ENCODE data around the gene OR2F1.
"Not testable (repeated sequence)": the region's sequence is repeated elsewhere in the genome, so short reads cannot be mapped to it uniquely, and the experiment has no call there.

Gene OR2F1

GRCh38 chr7:143958781-143959180, 4.1 kb downstream of the OR2F1 start:
- no peak for DNase-seq

GRCh38 chr7:143960813-143961610, 6.4 kb downstream of the OR2F1 start:
- no peak for DNase-seq

GRCh38 chr7:143965280-143965679, 10.6 kb downstream of the OR2F1 start:
- DNase-seq: no peak

GRCh38 chr7:143967398-143967797, 12.8 kb downstream of the OR2F1 start:
- DNase-seq: no peak

- no peak for DNase-seq
Observed at GRCh38 chr7:143973870-143974416, 19.3 kb downstream of the OR2F1 start.

GRCh38 chr7:143974459-143974858, 19.8 kb downstream of the OR2F1 start:
- no peak for DNase-seq

- no peak for DNase-seq
Observed at GRCh38 chr7:143975617-143976016, 21.0 kb downstream of the OR2F1 start.

- no peak for DNase-seq
Observed at GRCh38 chr7:143978585-143978984, 23.9 kb downstream of the OR2F1 start.

- DNase-seq: no peak
Observed at GRCh38 chr7:143979359-143979758, 24.7 kb downstream of the OR2F1 start.

GRCh38 chr7:143979998-143980397, 25.4 kb downstream of the OR2F1 start:
- DNase-seq: no peak

GRCh38 chr7:143980746-143981510, 26.3 kb downstream of the OR2F1 start:
- no peak for DNase-seq

GRCh38 chr7:143983960-143984359, 29.3 kb downstream of the OR2F1 start:
- DNase-seq: no peak

- DNase-seq: no peak
Observed at GRCh38 chr7:143987513-143987912, 32.9 kb downstream of the OR2F1 start.

- no peak for DNase-seq
Observed at GRCh38 chr7:143988976-143989745, 34.5 kb downstream of the OR2F1 start.

- DNase-seq: no peak
Observed at GRCh38 chr7:143992670-143993069, 38.0 kb downstream of the OR2F1 start.

GRCh38 chr7:143993924-143994323, 39.3 kb downstream of the OR2F1 start:
- DNase-seq: no peak

- no peak for DNase-seq
Observed at GRCh38 chr7:144000020-144000419, 45.4 kb downstream of the OR2F1 start, which contains the start of gene OR6B1. Gene OR6B1, plus strand, starts transcription at chr7:144000320. Its CDS starts 3,677 bp downstream, at chr7:144003997.

- DNase-seq: no peak
Observed at GRCh38 chr7:144001543-144001942, 46.9 kb downstream of the OR2F1 start.

GRCh38 chr7:144004703-144005102, 50.1 kb downstream of the OR2F1 start:
- no peak for DNase-seq

- DNase-seq: no peak
Observed at GRCh38 chr7:144006029-144006691, 51.5 kb downstream of the OR2F1 start.

GRCh38 chr7:144006692-144007042, 52.0 kb downstream of the OR2F1 start:
- DNase-seq: no peak

- no peak for DNase-seq
Observed at GRCh38 chr7:144009361-144009760, 54.7 kb downstream of the OR2F1 start.

GRCh38 chr7:144010061-144010460, 55.4 kb downstream of the OR2F1 start:
- DNase-seq: not testable (repeated sequence)
